Osteocyte (in vitro differentiated cells): ENCODE measurements around the gene GSTO2. TPM values are rescaled to one million over a fixed set of nuclear protein-coding genes. Genes with fewer than 3 reads are reported as not detected.
A peak's percentile ranks its signal among the peaks of the same experiment; 100 is the strongest.

ENCODE experiments used
- DNase-seq: peaks from one replicate; pipeline ENCODE4 v3.0.0; 2021; ENCODE audit warnings: mixed read lengths; ENCODE audit not compliant: unreplicated experiment; ENCODE audit errors: extremely low spot score
- H3K27ac Mint-ChIP-seq: one replicate; pipeline ENCODE4 v1.8.0; 2021; ENCODE audit warnings: mild to moderate bottlenecking, mixed read lengths; ENCODE audit not compliant: unreplicated experiment
- H3K27me3 Mint-ChIP-seq: one replicate; pipeline ENCODE4 v1.8.0; 2021; ENCODE audit warnings: mixed read lengths; ENCODE audit not compliant: unreplicated experiment
- H3K36me3 Mint-ChIP-seq: one replicate; pipeline ENCODE4 v1.8.0; 2021; ENCODE audit warnings: mixed read lengths; ENCODE audit not compliant: unreplicated experiment
- H3K4me1 Mint-ChIP-seq: one replicate; pipeline ENCODE4 v1.8.0; 2021; ENCODE audit warnings: mixed read lengths; ENCODE audit not compliant: unreplicated experiment
- H3K4me3 Mint-ChIP-seq: one replicate; pipeline ENCODE4 v1.8.0; 2021; ENCODE audit warnings: mild to moderate bottlenecking, moderate library complexity, mixed read lengths; ENCODE audit not compliant: unreplicated experiment
- H3K9me3 Mint-ChIP-seq: one replicate; pipeline ENCODE4 v1.8.0; 2021; ENCODE audit warnings: mixed read lengths; ENCODE audit not compliant: unreplicated experiment
- CTCF ChIP-seq: fragments of 200-600 bp; sonication (generic); IDR thresholded peaks from 2 replicates; pipeline ENCODE4 v1.5.0; 2021; ENCODE audit warnings: antibody characterized with exemption, mild to moderate bottlenecking, moderate library complexity
- total RNA-seq: library from RNA; stranded (reverse); gene quantifications from 2 replicates; pipeline ENCODE4 v1.2.1, GENCODE V29; 2021

Gene GSTO2
- total RNA-seq, 1 donor from 2014 or later: 0.54 TPM

GRCh38 chr10:104328646-104328895, 59.6 kb downstream of the GSTO2 start:
- no peak for TF ChIP-seq CTCF
- Mint-ChIP-seq H3K4me1 (peaks cover 89% of the 10 kb centered on the region), H3K27me3 (no peaks in the 10 kb centered on the region), H3K9me3 (no peaks in the 10 kb centered on the region), H3K27ac (peak overlapping the region; percentile 95), H3K4me3 (peak overlapping the region; percentile 64), H3K36me3 (peaks cover 5% of the 10 kb centered on the region)
- DNase-seq: no peak

- Mint-ChIP-seq H3K4me1 (peaks cover 88% of the 10 kb centered on the region), H3K36me3 (peaks cover 5% of the 10 kb centered on the region), H3K4me3 (peak overlapping the region; percentile 64), H3K27me3 (no peaks in the 10 kb centered on the region), H3K9me3 (no peaks in the 10 kb centered on the region), H3K27ac (peak overlapping the region; percentile 95)
- TF ChIP-seq CTCF: no peak
- no peak for DNase-seq
These were observed 60.1 kb downstream of the GSTO2 start for GRCh38 chr10:104328896-104329710.

GRCh38 chr10:104329735-104330134, 60.8 kb downstream of the GSTO2 start:
- no peak for TF ChIP-seq CTCF
- Mint-ChIP-seq H3K27me3 (no peaks in the 10 kb centered on the region), H3K9me3 (no peaks in the 10 kb centered on the region), H3K36me3 (peaks cover 5% of the 10 kb centered on the region), H3K4me1 (peaks cover 90% of the 10 kb centered on the region), H3K27ac (peak overlapping the region; percentile 95), H3K4me3 (no peak overlapping the region)
- DNase-seq: no peak

GRCh38 chr10:104330168-104331110, 61.5 kb downstream of the GSTO2 start:
- H3K4me3 Mint-ChIP-seq: peak overlapping the region; percentile 48
- H3K9me3 Mint-ChIP-seq: no peaks in the 10 kb centered on the region
- no peak for DNase-seq
- H3K4me1 Mint-ChIP-seq: peaks cover 92% of the 10 kb centered on the region
- H3K27ac Mint-ChIP-seq: peak overlapping the region; percentile 95
- no peak for TF ChIP-seq CTCF
- H3K27me3 Mint-ChIP-seq: no peaks in the 10 kb centered on the region
- H3K36me3 Mint-ChIP-seq: peaks cover 2% of the 10 kb centered on the region
